GM12878 (cell line): Measurements from ENCODE around the gene PGK1. TPM values are rescaled to one million over a fixed set of nuclear protein-coding genes. Genes with fewer than 3 reads are reported as not detected.

Experiments used
- ATAC-seq: fragments of 200-7000 bp; cut with Tn5 transposase; 3 replicates; pipeline ENCODE4 v1.9.1; 2020; ENCODE audit warnings: mild to moderate bottlenecking, moderate library complexity
- BruUV-seq: library from RNA; stranded (reverse); fragments of 400-500 nt; replicated peaks from 2 replicates; lab custom pipeline; 2021; lab: Mats Ljungman, UMichigan
- CTCF ChIA-PET: fragments of 300-600 bp; sonication (Branson Sonifier 250); formaldehyde crosslinking; extraction: SDS; loops from one replicate; lab custom pipeline; 2021; ENCODE audit warnings: inconsistent platforms; lab: Yijun Ruan, JAX
- POLR2A ChIA-PET: fragments of 350-600 bp; formaldehyde crosslinking; extraction: SDS; loops from one replicate; lab custom pipeline; 2021; ENCODE audit warnings: inconsistent platforms; lab: Charles Lee
- RAD21 ChIA-PET: fragments of 300-600 bp; sonication (Branson Sonifier 250); formaldehyde crosslinking; loops from one replicate; lab custom pipeline; 2023; ENCODE audit warnings: antibody characterized with exemption; ENCODE audit not compliant: unreplicated experiment; lab: Charles Lee
- SMC1A ChIA-PET: fragments of 300-600 bp; sonication (Branson Sonifier 250); formaldehyde crosslinking; loops from one replicate; lab custom pipeline; 2023; ENCODE audit not compliant: unreplicated experiment, uncharacterized antibody; lab: Charles Lee
- DNase-seq: peaks from one replicate; pipeline ENCODE4 v3.0.0-alpha.2; 2011; ENCODE audit warnings: low read depth, low spot score
- FAIRE-seq: peaks from 3 replicates; lab custom pipeline; 2011; peaks lifted over from hg19 to GRCh38; lab: Jason Lieb, UNC
- H2AFZ ChIP-seq: 2 replicates; pipeline ENCODE4 v1.6.0; 2011; ENCODE audit warnings: low read depth, low read length, control low read depth; ENCODE audit not compliant: control insufficient read depth
- H3K27ac ChIP-seq: 2 replicates; pipeline ENCODE4 v1.5.1; 2011; ENCODE audit warnings: control low read depth; ENCODE audit not compliant: control insufficient read depth, insufficient read depth
- H3K27me3 ChIP-seq, 2 experiments: replicated peaks in 1 of 2; 2 replicates each; pipeline versions ENCODE4 v1.6.0 to v1.6.1; 2011; ENCODE audit warnings: low read length in 1 of 2; ENCODE audit not compliant: control insufficient read depth in 2 of 2, insufficient read depth in 2 of 2
- H3K36me3 ChIP-seq, 2 experiments: 2 replicates each; pipeline ENCODE4 v1.5.1; 2011; ENCODE audit warnings: low read length in 1 of 2; ENCODE audit not compliant: control insufficient read depth in 2 of 2, insufficient read depth in 2 of 2
- H3K4me1 ChIP-seq: 2 replicates; pipeline ENCODE4 v1.6.1; 2011; ENCODE audit warnings: mild to moderate bottlenecking, low read length, moderate library complexity, mixed read lengths; ENCODE audit not compliant: control insufficient read depth, insufficient read depth
- H3K4me2 ChIP-seq: 2 replicates; pipeline ENCODE4 v1.6.0; 2011; ENCODE audit warnings: control low read depth; ENCODE audit not compliant: control insufficient read depth, insufficient read depth
- H3K4me3 ChIP-seq: fragments of 200-600 bp; sonication (generic); 2 replicates; pipeline ENCODE4 v1.5.1; 2016
- H3K79me2 ChIP-seq: 2 replicates; pipeline ENCODE4 v1.6.0; 2011; ENCODE audit warnings: low read length; ENCODE audit not compliant: control insufficient read depth, insufficient read depth
- H3K9ac ChIP-seq: 2 replicates; pipeline ENCODE4 v1.8.0; 2011; ENCODE audit warnings: low read length, control low read depth, mixed read lengths; ENCODE audit not compliant: control insufficient read depth, insufficient read depth
- H3K9me3 ChIP-seq: replicated peaks from 3 replicates; pipeline ENCODE4 v1.5.1; 2011; ENCODE audit warnings: mild to moderate bottlenecking, low read length; ENCODE audit not compliant: control insufficient read depth, insufficient read depth
- H4K20me1 ChIP-seq: 2 replicates; pipeline ENCODE4 v1.6.0; 2011; ENCODE audit not compliant: control insufficient read depth, insufficient read depth
- CHD2 ChIP-seq: IDR thresholded peaks from 2 replicates; pipeline ENCODE4 v1.6.1; 2011; ENCODE audit warnings: low read depth, low read length, improper control_type of control experiment, borderline replicate concordance
- POLR2AphosphoS2 ChIP-seq: IDR thresholded peaks from 2 replicates; pipeline ENCODE4 v1.6.1; 2011; ENCODE audit warnings: low read depth, mild to moderate bottlenecking, low read length, improper control_type of control experiment, moderate library complexity
- SPI1 ChIP-seq: IDR thresholded peaks from 2 replicates; pipeline ENCODE4 v1.6.1; 2011; ENCODE audit warnings: low read depth, mild to moderate bottlenecking, low read length, moderate library complexity, borderline replicate concordance; ENCODE audit not compliant: insufficient read depth
- TCF12 ChIP-seq: IDR thresholded peaks from 2 replicates; pipeline ENCODE4 v1.6.1; 2011; ENCODE audit warnings: low read depth, mild to moderate bottlenecking, low read length
- TCF7 ChIP-seq: IDR thresholded peaks from 2 replicates; pipeline ENCODE4 v1.6.1; 2014; ENCODE audit warnings: antibody characterized with exemption, borderline replicate concordance
- WGBS: methylation state at CpG from one replicate; pipeline ENCODE4 v1.1.6; 2016; ENCODE audit warnings: low lambda C conversion rate; ENCODE audit not compliant: insufficient replicate concordance, insufficient coverage; ENCODE audit errors: missing lambda C conversion rate; 5-methylcytosine and 5-hydroxymethylcytosine counted together
- in situ Hi-C: fragments of 300-500 bp; cut with MboI; formaldehyde crosslinking; loops from 9 replicates; pipeline ENCODE4 v1.14.3; 2018; ENCODE audit warnings: mixed read lengths
- intact Hi-C: fragments of 100-400 bp; cut with micrococcal nuclease; formaldehyde crosslinking; loops from one replicate; pipeline ENCODE4 v1.14.2; 2022; ENCODE audit not compliant: unreplicated experiment
- polyA plus RNA-seq, 11 experiments: library from polyadenylated mRNA; depleted of rRNA in 4 of 11; unstranded in 6 of 11; stranded (reverse) in 5 of 11; fragments of >200 nt; fragmentation: Nextera tagmentation in 4 of 11; fragmentation: Illumina TruSeq in 1 of 11; extraction: Ambion mirVana in 4 of 11; extraction: Trizol in 1 of 11; gene quantifications; 1 replicate in 1 of 11; 2 replicates in 10 of 11; pipeline versions ENCODE4 v1.2.1 to v1.2.3, GENCODE V29; 2011 to 2016; ENCODE audit warnings: inconsistent platforms in 2 of 11, missing spikeins in 2 of 11, low read depth in 1 of 11
- total RNA-seq, 4 experiments: library from RNA; depleted of rRNA in 3 of 4; stranded (reverse); fragments of >200 nt in 3 of 4; fragmentation: Illumina TruSeq in 1 of 4; extraction: Trizol in 1 of 4; gene quantifications; 2 replicates each; pipeline versions ENCODE4 v1.2.1 to v1.2.3, GENCODE V29; 2013 to 2021
- TF ChIP-seq, protein P1 (sequence below): fragments of 450-650 bp; IDR thresholded peaks from 2 replicates; pipeline ENCODE4 v1.6.1; 2016; ENCODE audit warnings: mild to moderate bottlenecking
- TF ChIP-seq, protein P2 (sequence below): IDR thresholded peaks from 2 replicates; pipeline ENCODE4 v1.6.1; 2011; ENCODE audit warnings: borderline replicate concordance, low read depth, mild to moderate bottlenecking, moderate library complexity, low read length; ENCODE audit not compliant: insufficient read depth, poor library complexity, severe bottlenecking
- TF ChIP-seq, protein P3 (sequence below): fragments of 450-650 bp; IDR thresholded peaks from 2 replicates; pipeline ENCODE4 v1.6.1; 2017; ENCODE audit warnings: antibody characterized with exemption, mild to moderate bottlenecking, moderate library complexity

The PGK1 gene
- total and polyA plus RNA-seq, 10 of the 15 experiments (the other 5 are each of a cell fraction or from before 2014, with no cell fraction given) = 370 to 1,825 (median 629) TPM

DNA sequence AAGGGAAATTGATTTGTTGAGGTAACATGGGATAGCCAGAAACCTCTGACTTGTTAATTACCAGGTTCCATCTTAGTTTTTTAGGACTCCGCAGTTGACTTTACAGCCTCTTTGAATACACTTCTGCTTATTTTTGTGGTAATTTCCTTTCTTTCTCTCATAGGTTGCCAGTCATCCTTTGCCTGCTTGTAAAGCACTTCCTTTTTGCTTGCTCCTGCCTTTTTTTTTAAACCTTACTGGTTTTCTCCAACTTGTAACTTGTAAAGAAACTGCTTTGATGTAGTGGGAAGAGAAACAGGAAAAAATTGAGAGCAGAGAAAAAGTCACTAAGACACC lies 2.6 kb downstream of the PGK1 start:
- ChIA-PET SMC1A (no interaction called here), POLR2A (interaction anchor here (1.4 to 1.7 kb wide), 2 partner anchors 41 to 194 kb away, joined by 3 read pairs; no protein-coding TSS in a partner anchor), RAD21 (no interaction called here), CTCF (interaction anchor here (0.9 to 2.1 kb wide), 3 partner anchors 8 to 24 kb away, joined by 4 to 5 read pairs (median 5); no protein-coding TSS in a partner anchor)
- peaks cover 3% of the 10 kb centered on the region; the same call in 1 of the 2 replicates for H3K4me1 ChIP-seq
- no peak overlapping the region for H3K27ac ChIP-seq
- in situ Hi-C loops = no loop called here
- no peak overlapping the region for H2AFZ ChIP-seq
- H3K36me3 ChIP-seq = peaks cover 0 to 5% of the 10 kb centered on the region in 2 experiments; a peak in 2 of 4 replicates
- H3K4me2 ChIP-seq = peak overlapping the region; percentile 34; the same call in 1 of the 2 replicates
- no TSS peak for BruUV-seq
- no peak for ATAC-seq
- FAIRE-seq = no peak
- DNase-seq = no peak
- intact Hi-C loops = loop anchor here (2.0 to 10.0 kb wide), 2 partner anchors 218 to 842 kb away; partner anchors contain the start of gene CYSLTR1
- TF ChIP-seq TCF12 (no peak), SPI1 (0 out of 2 replicates have a peak, but pooled peaks have one; percentile 2)
- TF ChIP-seq, protein P1, sequence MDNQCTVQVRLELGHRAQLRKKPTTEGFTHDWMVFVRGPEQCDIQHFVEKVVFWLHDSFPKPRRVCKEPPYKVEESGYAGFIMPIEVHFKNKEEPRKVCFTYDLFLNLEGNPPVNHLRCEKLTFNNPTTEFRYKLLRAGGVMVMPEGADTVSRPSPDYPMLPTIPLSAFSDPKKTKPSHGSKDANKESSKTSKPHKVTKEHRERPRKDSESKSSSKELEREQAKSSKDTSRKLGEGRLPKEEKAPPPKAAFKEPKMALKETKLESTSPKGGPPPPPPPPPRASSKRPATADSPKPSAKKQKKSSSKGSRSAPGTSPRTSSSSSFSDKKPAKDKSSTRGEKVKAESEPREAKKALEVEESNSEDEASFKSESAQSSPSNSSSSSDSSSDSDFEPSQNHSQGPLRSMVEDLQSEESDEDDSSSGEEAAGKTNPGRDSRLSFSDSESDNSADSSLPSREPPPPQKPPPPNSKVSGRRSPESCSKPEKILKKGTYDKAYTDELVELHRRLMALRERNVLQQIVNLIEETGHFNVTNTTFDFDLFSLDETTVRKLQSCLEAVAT = 0 out of 2 replicates have a peak, but pooled peaks have one; percentile 10
- H3K4me3 ChIP-seq = peak overlapping the region; percentile 82
- H3K9me3 ChIP-seq = peaks cover 4% of the 10 kb centered on the region; the same call in 2 of the 3 replicates
- H3K9ac ChIP-seq = peak overlapping the region; percentile 95
- 45% methylated on average over 1 of the region's 1 CpG for WGBS
- no peaks in the 10 kb centered on the region for H3K27me3 ChIP-seq
- no peaks in the 10 kb centered on the region for H4K20me1 ChIP-seq
- H3K79me2 ChIP-seq = peaks cover 74% of the 10 kb centered on the region

DNA sequence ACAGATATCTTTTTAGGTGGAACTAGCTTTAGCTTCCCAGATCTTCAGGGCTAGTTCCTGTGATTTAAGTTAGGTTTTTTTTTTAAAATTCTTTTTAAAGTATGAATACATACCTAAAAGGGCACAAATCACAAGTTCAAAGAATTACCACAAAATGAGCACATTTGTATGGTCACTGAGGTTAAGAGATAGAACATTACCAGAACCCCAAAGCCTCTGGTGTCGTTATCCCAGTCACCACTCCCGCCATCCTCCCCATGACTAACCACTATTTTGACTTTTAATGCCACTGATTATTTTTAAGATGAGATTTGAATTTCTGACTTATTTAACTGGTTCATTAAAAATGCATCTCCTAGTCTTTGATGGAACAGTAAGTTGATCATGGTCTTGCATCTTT lies 5.4 kb downstream of the PGK1 start:
- Histone ChIP-seq H2AFZ (no peak overlapping the region), H3K9me3 (no peaks in the 10 kb centered on the region), H3K4me1 (no peaks in the 10 kb centered on the region), H3K36me3 (peaks cover 2 to 14% of the 10 kb centered on the region in 2 experiments), H3K4me2 (no peak overlapping the region), H3K27me3 (no peaks in the 10 kb centered on the region), H4K20me1 (peaks cover 3% of the 10 kb centered on the region; the same call in 1 of the 2 replicates), H3K79me2 (peaks cover 95% of the 10 kb centered on the region), H3K27ac (no peak overlapping the region), H3K4me3 (peak overlapping the region; percentile 82; the same call in 1 of the 2 replicates), H3K9ac (no peak overlapping the region)
- ATAC-seq (no peak), DNase-seq (no peak), FAIRE-seq (no peak)
- BruUV-seq = no TSS peak
- intact Hi-C loops (loop anchor here (10.0 kb wide), 1 partner anchor 215 kb away; the partner anchor contains the start of gene CYSLTR1), in situ Hi-C loops (no loop called here)
- ChIA-PET SMC1A (interaction anchor here (0.6 kb wide), 1 partner anchor 328 kb away, joined by 3 read pairs; no protein-coding TSS in a partner anchor), RAD21 (no interaction called here), POLR2A (interaction anchor here (0.5 kb wide), 1 partner anchor 461 kb away, joined by 8 read pairs; no protein-coding TSS in a partner anchor), CTCF (no interaction called here)
- 27% methylated on average over 2 of the region's 2 CpGs for WGBS
- TF ChIP-seq, protein P2, sequence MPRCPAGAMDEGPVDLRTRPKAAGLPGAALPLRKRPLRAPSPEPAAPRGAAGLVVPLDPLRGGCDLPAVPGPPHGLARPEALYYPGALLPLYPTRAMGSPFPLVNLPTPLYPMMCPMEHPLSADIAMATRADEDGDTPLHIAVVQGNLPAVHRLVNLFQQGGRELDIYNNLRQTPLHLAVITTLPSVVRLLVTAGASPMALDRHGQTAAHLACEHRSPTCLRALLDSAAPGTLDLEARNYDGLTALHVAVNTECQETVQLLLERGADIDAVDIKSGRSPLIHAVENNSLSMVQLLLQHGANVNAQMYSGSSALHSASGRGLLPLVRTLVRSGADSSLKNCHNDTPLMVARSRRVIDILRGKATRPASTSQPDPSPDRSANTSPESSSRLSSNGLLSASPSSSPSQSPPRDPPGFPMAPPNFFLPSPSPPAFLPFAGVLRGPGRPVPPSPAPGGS = no peak
- TF ChIP-seq POLR2AphosphoS2 = no peak
- TF ChIP-seq, protein P3, sequence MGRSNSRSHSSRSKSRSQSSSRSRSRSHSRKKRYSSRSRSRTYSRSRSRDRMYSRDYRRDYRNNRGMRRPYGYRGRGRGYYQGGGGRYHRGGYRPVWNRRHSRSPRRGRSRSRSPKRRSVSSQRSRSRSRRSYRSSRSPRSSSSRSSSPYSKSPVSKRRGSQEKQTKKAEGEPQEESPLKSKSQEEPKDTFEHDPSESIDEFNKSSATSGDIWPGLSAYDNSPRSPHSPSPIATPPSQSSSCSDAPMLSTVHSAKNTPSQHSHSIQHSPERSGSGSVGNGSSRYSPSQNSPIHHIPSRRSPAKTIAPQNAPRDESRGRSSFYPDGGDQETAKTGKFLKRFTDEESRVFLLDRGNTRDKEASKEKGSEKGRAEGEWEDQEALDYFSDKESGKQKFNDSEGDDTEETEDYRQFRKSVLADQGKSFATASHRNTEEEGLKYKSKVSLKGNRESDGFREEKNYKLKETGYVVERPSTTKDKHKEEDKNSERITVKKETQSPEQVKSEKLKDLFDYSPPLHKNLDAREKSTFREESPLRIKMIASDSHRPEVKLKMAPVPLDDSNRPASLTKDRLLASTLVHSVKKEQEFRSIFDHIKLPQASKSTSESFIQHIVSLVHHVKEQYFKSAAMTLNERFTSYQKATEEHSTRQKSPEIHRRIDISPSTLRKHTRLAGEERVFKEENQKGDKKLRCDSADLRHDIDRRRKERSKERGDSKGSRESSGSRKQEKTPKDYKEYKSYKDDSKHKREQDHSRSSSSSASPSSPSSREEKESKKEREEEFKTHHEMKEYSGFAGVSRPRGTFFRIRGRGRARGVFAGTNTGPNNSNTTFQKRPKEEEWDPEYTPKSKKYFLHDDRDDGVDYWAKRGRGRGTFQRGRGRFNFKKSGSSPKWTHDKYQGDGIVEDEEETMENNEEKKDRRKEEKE = no peak
- TF ChIP-seq TCF7 = no peak
- TF ChIP-seq CHD2 = no peak
